H1 (cell line): ENCODE results near the gene MYO5B. TPM values are rescaled to one million over a fixed set of nuclear protein-coding genes. Genes with fewer than 3 reads are reported as not detected.

Experiments used
- BACH1 ChIP-seq: IDR thresholded peaks from 2 replicates; pipeline ENCODE4 v1.6.1; 2012; ENCODE audit warnings: low read length, improper control_type of control experiment
- CBX8 ChIP-seq: fragments of 300-800, 300-1000 bp; sonication (generic); IDR thresholded peaks from 2 replicates; pipeline ENCODE4 v1.7.1; 2016; ENCODE audit warnings: low read depth, low read length, borderline replicate concordance
- EP300 ChIP-seq, 2 experiments: IDR thresholded peaks; 1 replicate in 1 of 2; 2 replicates in 1 of 2; pipeline ENCODE4 v1.6.1; 2011 to 2012; ENCODE audit warnings: low read depth in 2 of 2, low read length in 2 of 2, mild to moderate bottlenecking in 2 of 2, borderline replicate concordance in 1 of 2, inconsistent platforms in 1 of 2, moderate library complexity in 1 of 2
- NRF1 ChIP-seq: IDR thresholded peaks from 2 replicates; pipeline ENCODE4 v1.6.1; 2011; ENCODE audit warnings: mild to moderate bottlenecking, low read depth, low read length, improper control_type of control experiment
- SP2 ChIP-seq: IDR thresholded peaks from 2 replicates; pipeline ENCODE4 v1.6.1; 2012; ENCODE audit warnings: mild to moderate bottlenecking, low read length, inconsistent platforms
- polyA plus RNA-seq, 7 experiments: library from polyadenylated mRNA; depleted of rRNA in 3 of 7; stranded (reverse) in 5 of 7; unstranded in 2 of 7; fragments of >200 nt in 5 of 7; fragments of 200-250 nt in 2 of 7; gene quantifications; 1 replicate in 5 of 7; 2 replicates in 1 of 7; 4 replicates in 1 of 7; pipeline versions ENCODE4 v1.2.1 to v1.2.3, GENCODE V29; 2011 to 2013; ENCODE audit warnings: missing spikeins in 2 of 7, mixed read lengths in 2 of 7
- total RNA-seq: library from RNA; stranded (reverse); fragmentation: NEBNext Ultra II Directional; extraction: Animal tissue kit (Norgen Biotek cat#: 25700); gene quantifications from 2 replicates; pipeline ENCODE4 v1.2.1, GENCODE V29; 2021
- TF ChIP-seq, protein P1 (sequence below): fragments of 300-600 bp; sonication (generic); IDR thresholded peaks from 2 replicates; pipeline ENCODE4 v1.7.1; 2012; ENCODE audit warnings: low read length, moderate library complexity, mild to moderate bottlenecking, inconsistent platforms; ENCODE audit not compliant: insufficient replicate concordance
- TF ChIP-seq, protein P2 (sequence below): IDR thresholded peaks from 2 replicates; pipeline ENCODE4 v1.6.1; 2011; ENCODE audit warnings: low read length, improper control_type of control experiment

MYO5B gene
- total and polyA plus RNA-seq, 2 of the 8 experiments (the other 6 are each of a cell fraction or from before 2014, with no cell fraction given), result 6.4 to 7.7 TPM

- TF ChIP-seq EP300 (IDR thresholded peaks at IDR 0.05; ENCODE audit: borderline replicate concordance in 1 of 2, low read depth in 2 of 2, low read length in 2 of 2) (no peak), NRF1 (no peak), CBX8 (no peak), SP2 (no peak), BACH1 (no peak)
- TF ChIP-seq, protein P1, sequence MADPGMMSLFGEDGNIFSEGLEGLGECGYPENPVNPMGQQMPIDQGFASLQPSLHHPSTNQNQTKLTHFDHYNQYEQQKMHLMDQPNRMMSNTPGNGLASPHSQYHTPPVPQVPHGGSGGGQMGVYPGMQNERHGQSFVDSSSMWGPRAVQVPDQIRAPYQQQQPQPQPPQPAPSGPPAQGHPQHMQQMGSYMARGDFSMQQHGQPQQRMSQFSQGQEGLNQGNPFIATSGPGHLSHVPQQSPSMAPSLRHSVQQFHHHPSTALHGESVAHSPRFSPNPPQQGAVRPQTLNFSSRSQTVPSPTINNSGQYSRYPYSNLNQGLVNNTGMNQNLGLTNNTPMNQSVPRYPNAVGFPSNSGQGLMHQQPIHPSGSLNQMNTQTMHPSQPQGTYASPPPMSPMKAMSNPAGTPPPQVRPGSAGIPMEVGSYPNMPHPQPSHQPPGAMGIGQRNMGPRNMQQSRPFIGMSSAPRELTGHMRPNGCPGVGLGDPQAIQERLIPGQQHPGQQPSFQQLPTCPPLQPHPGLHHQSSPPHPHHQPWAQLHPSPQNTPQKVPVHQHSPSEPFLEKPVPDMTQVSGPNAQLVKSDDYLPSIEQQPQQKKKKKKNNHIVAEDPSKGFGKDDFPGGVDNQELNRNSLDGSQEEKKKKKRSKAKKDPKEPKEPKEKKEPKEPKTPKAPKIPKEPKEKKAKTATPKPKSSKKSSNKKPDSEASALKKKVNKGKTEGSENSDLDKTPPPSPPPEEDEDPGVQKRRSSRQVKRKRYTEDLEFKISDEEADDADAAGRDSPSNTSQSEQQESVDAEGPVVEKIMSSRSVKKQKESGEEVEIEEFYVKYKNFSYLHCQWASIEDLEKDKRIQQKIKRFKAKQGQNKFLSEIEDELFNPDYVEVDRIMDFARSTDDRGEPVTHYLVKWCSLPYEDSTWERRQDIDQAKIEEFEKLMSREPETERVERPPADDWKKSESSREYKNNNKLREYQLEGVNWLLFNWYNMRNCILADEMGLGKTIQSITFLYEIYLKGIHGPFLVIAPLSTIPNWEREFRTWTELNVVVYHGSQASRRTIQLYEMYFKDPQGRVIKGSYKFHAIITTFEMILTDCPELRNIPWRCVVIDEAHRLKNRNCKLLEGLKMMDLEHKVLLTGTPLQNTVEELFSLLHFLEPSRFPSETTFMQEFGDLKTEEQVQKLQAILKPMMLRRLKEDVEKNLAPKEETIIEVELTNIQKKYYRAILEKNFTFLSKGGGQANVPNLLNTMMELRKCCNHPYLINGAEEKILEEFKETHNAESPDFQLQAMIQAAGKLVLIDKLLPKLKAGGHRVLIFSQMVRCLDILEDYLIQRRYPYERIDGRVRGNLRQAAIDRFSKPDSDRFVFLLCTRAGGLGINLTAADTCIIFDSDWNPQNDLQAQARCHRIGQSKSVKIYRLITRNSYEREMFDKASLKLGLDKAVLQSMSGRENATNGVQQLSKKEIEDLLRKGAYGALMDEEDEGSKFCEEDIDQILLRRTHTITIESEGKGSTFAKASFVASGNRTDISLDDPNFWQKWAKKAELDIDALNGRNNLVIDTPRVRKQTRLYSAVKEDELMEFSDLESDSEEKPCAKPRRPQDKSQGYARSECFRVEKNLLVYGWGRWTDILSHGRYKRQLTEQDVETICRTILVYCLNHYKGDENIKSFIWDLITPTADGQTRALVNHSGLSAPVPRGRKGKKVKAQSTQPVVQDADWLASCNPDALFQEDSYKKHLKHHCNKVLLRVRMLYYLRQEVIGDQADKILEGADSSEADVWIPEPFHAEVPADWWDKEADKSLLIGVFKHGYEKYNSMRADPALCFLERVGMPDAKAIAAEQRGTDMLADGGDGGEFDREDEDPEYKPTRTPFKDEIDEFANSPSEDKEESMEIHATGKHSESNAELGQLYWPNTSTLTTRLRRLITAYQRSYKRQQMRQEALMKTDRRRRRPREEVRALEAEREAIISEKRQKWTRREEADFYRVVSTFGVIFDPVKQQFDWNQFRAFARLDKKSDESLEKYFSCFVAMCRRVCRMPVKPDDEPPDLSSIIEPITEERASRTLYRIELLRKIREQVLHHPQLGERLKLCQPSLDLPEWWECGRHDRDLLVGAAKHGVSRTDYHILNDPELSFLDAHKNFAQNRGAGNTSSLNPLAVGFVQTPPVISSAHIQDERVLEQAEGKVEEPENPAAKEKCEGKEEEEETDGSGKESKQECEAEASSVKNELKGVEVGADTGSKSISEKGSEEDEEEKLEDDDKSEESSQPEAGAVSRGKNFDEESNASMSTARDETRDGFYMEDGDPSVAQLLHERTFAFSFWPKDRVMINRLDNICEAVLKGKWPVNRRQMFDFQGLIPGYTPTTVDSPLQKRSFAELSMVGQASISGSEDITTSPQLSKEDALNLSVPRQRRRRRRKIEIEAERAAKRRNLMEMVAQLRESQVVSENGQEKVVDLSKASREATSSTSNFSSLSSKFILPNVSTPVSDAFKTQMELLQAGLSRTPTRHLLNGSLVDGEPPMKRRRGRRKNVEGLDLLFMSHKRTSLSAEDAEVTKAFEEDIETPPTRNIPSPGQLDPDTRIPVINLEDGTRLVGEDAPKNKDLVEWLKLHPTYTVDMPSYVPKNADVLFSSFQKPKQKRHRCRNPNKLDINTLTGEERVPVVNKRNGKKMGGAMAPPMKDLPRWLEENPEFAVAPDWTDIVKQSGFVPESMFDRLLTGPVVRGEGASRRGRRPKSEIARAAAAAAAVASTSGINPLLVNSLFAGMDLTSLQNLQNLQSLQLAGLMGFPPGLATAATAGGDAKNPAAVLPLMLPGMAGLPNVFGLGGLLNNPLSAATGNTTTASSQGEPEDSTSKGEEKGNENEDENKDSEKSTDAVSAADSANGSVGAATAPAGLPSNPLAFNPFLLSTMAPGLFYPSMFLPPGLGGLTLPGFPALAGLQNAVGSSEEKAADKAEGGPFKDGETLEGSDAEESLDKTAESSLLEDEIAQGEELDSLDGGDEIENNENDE, result no peak
- TF ChIP-seq, protein P2, sequence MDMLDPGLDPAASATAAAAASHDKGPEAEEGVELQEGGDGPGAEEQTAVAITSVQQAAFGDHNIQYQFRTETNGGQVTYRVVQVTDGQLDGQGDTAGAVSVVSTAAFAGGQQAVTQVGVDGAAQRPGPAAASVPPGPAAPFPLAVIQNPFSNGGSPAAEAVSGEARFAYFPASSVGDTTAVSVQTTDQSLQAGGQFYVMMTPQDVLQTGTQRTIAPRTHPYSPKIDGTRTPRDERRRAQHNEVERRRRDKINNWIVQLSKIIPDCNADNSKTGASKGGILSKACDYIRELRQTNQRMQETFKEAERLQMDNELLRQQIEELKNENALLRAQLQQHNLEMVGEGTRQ, result no peak
- TF ChIP-seq, all 59 proteins: peak for 11
These were observed 381.4 kb downstream of the MYO5B start, which contains the start of gene ACAA2 (continued) for GRCh38 chr18:49813319-49814146.
